DMS 273 (cell line): ENCODE data around the gene ZNF234.
"Not testable (repeated sequence)": the region's sequence is repeated elsewhere in the genome, so short reads cannot be mapped to it uniquely, and the experiment has no call there.

Experiments used
- DNase-seq: peaks from one replicate; lab custom pipeline; 2025; ENCODE audit not compliant: unreplicated experiment; lab: John Stamatoyannopoulos, UW

Gene ZNF234

GRCh38 chr19:44180968-44181367 lies 39.6 kb downstream of the ZNF234 start:
- no peak for DNase-seq

- no peak for DNase-seq
These were observed 40.8 kb downstream of the ZNF234 start for GRCh38 chr19:44182145-44182544.

GRCh38 chr19:44190020-44190419 lies 48.7 kb downstream of the ZNF234 start:
- DNase-seq = no peak

GRCh38 chr19:44192127-44192526 lies 50.8 kb downstream of the ZNF234 start:
- no peak for DNase-seq

GRCh38 chr19:44196772-44197171 lies 55.4 kb downstream of the ZNF234 start:
- no peak for DNase-seq

- DNase-seq = no peak
These were observed 61.1 kb downstream of the ZNF234 start for GRCh38 chr19:44202470-44202869.

GRCh38 chr19:44202974-44203373 lies 61.6 kb downstream of the ZNF234 start:
- DNase-seq = no peak

GRCh38 chr19:44203877-44204276 lies 62.5 kb downstream of the ZNF234 start:
- not testable (repeated sequence) for DNase-seq

- no peak for DNase-seq
These were observed 63.4 kb downstream of the ZNF234 start for GRCh38 chr19:44204772-44205171.

GRCh38 chr19:44207126-44207803 lies 65.9 kb downstream of the ZNF234 start:
- peak; percentile 98 for DNase-seq
